AG08395 (cell line): ENCODE data around the gene CSDE1.
"Not testable (repeated sequence)": the region's sequence is repeated elsewhere in the genome, so short reads cannot be mapped to it uniquely, and the experiment has no call there.

ENCODE experiments used
- DNase-seq: peaks from one replicate; pipeline ENCODE4 v3.0.0; 2012; ENCODE audit warnings: mixed read lengths, low spot score

CSDE1 gene

GRCh38 chr1:114757455-114758255 is at the start of gene CSDE1:
Gene CSDE1, minus strand, starts transcription at chr1:114757984. Its CDS starts 18,094 bp downstream, at chr1:114739890.
- DNase-seq, result peak; percentile 97

- DNase-seq, result not testable (repeated sequence)
Observed at GRCh38 chr1:114804449-114804848, 46.7 kb upstream of the CSDE1 start.

- DNase-seq, result no peak
Observed at GRCh38 chr1:114803001-114803400, 45.2 kb upstream of the CSDE1 start.

- no peak for DNase-seq
Observed at GRCh38 chr1:114794038-114794437, 36.3 kb upstream of the CSDE1 start.

- not testable (repeated sequence) for DNase-seq
Observed at GRCh38 chr1:114790581-114790980, 32.8 kb upstream of the CSDE1 start.

- not testable (repeated sequence) for DNase-seq
Observed at GRCh38 chr1:114786440-114786839, 28.7 kb upstream of the CSDE1 start.

- no peak for DNase-seq
Observed at GRCh38 chr1:114782476-114782875, 24.7 kb upstream of the CSDE1 start.

- DNase-seq, result peak; percentile 92
Observed at GRCh38 chr1:114780344-114781226, 22.8 kb upstream of the CSDE1 start, which contains the start of gene SIKE1. Gene SIKE1, minus strand, starts transcription at chr1:114780685. Its CDS starts 78 bp downstream, at chr1:114780607.

GRCh38 chr1:114779722-114780121 is 21.9 kb upstream of the CSDE1 start:
- DNase-seq, result no peak

GRCh38 chr1:114776726-114777125 is 18.9 kb upstream of the CSDE1 start:
- not testable (repeated sequence) for DNase-seq

- no peak for DNase-seq
Observed at GRCh38 chr1:114771992-114772391, 14.2 kb upstream of the CSDE1 start.

- no peak for DNase-seq
Observed at GRCh38 chr1:114770989-114771388, 13.2 kb upstream of the CSDE1 start.

- no peak for DNase-seq
Observed at GRCh38 chr1:114764689-114765088, 6.9 kb upstream of the CSDE1 start.

GRCh38 chr1:114758256-114758832 is 560 bp upstream of the CSDE1 start:
- DNase-seq, result peak; percentile 29

GRCh38 chr1:114756949-114757454 is 782 bp downstream of the CSDE1 start:
- peak; percentile 44 for DNase-seq

GRCh38 chr1:114756009-114756892 is 1.5 kb downstream of the CSDE1 start:
- no peak for DNase-seq

GRCh38 chr1:114755006-114755931 is 2.5 kb downstream of the CSDE1 start:
- DNase-seq, result no peak

- DNase-seq, result not testable (repeated sequence)
Observed at GRCh38 chr1:114753702-114754101, 4.1 kb downstream of the CSDE1 start.

GRCh38 chr1:114753143-114753542 is 4.6 kb downstream of the CSDE1 start:
- DNase-seq, result no peak

- DNase-seq, result no peak
Observed at GRCh38 chr1:114750780-114751179, 7.0 kb downstream of the CSDE1 start.
